ENCODE measurements around the gene TCF12. TPM values are rescaled to one million over a fixed set of nuclear protein-coding genes. Genes with fewer than 3 reads are reported as not detected.

Gene TCF12
- total RNA-seq, 1 donor from 2014 or later, result 149 TPM

DNA sequence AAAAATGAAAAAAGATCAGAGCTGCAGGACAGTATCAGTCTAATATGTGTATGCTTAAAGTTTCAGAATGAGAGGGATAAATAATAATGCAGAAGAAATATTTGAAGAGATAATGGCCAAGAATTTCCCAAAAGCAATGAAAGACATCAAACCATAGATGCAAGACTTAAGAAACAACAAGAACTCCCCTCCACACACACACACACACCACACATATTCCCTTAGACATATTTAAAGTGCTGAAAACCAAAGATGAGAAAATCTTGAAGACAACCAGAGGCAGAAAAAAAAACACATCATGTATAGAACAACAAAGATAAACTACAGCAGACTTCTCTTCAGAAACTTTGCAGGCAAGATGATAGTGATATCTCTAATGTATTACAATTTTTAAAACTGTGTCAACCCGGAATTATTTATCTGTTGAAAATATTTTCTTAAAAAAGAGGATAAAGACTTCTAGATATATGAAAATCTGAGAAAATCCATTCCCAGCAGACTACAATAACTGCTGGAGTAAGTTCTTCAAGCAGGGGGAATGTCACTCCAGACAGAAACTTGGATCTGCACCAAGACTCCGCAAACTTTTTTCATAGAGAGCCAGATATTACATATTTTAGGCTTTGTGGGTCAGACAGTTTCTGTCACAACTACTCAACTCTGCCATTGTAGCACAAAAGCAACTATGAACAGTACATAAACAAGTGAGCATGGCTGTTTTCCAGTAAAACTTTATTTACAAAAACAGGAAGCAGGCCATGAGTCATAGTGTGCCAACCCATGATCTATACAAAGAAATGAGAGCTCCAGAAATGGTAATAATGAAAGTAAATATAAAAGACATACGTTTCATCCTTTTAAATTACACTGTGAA lies 234.5 kb downstream of the TCF12 start:
- Histone ChIP-seq H3K4me1 (peaks cover 4% of the 10 kb centered on the region), H2AFZ (replicated peaks) (no peak overlapping the region), H3K4me2 (no peak overlapping the region), H3K9me3 (ENCODE audit: low read depth) (peaks cover 5% of the 10 kb centered on the region), H3K27me3 (no peaks in the 10 kb centered on the region), H3F3A (ENCODE audit: low read depth) (no peaks in the 10 kb centered on the region), H3K27ac (no peak overlapping the region), H3K36me3 (peaks cover 11% of the 10 kb centered on the region), H4K20me1 (ENCODE audit: low read depth) (peaks cover under 1% of the 10 kb centered on the region), H3K4me3 (no peak overlapping the region), H3K9ac (no peak overlapping the region), H3K79me2 (ENCODE audit: low read depth) (peaks cover 9% of the 10 kb centered on the region)
- Mint-ChIP-seq H3K4me1 (peaks cover 7% of the 10 kb centered on the region), H3K27ac (no peak overlapping the region), H3K4me3 (no peak overlapping the region), H3K36me3 (peaks cover 32% of the 10 kb centered on the region), H3K9me3 (peaks cover 24% of the 10 kb centered on the region), H3K27me3 (ENCODE audit: insufficient read depth, low read depth) (no peaks in the 10 kb centered on the region)
- TF ChIP-seq, protein P1, sequence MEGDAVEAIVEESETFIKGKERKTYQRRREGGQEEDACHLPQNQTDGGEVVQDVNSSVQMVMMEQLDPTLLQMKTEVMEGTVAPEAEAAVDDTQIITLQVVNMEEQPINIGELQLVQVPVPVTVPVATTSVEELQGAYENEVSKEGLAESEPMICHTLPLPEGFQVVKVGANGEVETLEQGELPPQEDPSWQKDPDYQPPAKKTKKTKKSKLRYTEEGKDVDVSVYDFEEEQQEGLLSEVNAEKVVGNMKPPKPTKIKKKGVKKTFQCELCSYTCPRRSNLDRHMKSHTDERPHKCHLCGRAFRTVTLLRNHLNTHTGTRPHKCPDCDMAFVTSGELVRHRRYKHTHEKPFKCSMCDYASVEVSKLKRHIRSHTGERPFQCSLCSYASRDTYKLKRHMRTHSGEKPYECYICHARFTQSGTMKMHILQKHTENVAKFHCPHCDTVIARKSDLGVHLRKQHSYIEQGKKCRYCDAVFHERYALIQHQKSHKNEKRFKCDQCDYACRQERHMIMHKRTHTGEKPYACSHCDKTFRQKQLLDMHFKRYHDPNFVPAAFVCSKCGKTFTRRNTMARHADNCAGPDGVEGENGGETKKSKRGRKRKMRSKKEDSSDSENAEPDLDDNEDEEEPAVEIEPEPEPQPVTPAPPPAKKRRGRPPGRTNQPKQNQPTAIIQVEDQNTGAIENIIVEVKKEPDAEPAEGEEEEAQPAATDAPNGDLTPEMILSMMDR (IDR thresholded peaks at IDR 0.05), result no peak
- no peak for TF ChIP-seq EZH2 (IDR thresholded peaks at IDR 0.05)
- TF ChIP-seq EZH2phosphoT487 (IDR thresholded peaks at IDR 0.05), result no peak
- DNase-seq (ENCODE audit: low spot score), result no peak

DNA sequence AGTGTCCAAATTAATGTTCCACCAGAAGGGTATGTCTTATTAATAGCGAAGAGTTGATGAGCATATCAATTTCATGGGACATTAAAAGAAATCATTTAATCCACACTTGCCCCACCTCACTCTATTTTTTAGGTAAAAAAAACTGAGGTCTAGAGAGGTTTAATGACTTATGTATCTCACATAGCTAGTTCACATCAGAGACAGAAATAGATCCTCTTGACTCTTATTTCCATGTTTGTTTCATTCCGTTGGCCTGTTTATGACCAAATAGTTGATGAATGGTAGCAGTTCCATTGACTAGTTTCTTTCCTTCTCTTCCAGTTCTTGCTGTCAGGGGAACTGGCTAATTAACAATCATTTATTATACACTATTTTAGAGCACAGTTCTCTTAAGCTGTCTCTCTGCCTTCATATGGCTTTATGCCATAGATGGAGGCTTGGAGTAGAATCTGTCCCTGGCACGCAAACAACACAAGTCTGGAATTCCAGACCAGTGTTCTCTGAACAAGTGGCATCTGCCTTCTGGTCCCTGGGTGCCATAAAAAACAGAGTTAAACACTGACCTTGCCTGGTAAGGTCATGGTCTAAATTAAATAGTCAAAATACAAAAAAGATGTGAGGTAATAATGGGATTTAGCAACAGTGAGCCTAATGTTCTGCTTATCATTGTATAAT lies 237.9 kb downstream of the TCF12 start:
- Mint-ChIP-seq H3K4me3 (no peak overlapping the region), H3K27ac (no peak overlapping the region)

DNA sequence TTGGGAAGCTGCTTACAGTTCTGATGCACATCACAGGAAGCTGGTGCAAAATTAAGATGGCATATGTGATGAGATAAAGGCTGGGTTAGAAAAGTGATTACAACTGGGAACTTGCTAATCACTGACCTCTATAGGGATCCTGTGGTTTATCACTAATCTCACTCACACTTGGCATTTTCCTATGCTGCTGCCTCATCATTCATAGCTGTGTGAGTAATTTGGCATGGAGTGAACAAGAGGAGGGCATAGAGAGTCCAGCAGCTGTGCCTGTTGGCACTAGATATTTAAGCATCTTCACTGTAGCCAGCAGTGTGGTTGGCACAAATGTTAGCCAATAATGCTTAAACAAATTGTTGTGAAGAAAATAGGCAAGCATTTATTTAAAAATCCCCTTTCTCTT lies 240.1 kb downstream of the TCF12 start:
- Mint-ChIP-seq H3K36me3 (peaks cover under 1% of the 10 kb centered on the region), H3K9me3 (no peaks in the 10 kb centered on the region), H3K4me3 (no peak overlapping the region), H3K27me3 (ENCODE audit: insufficient read depth, low read depth) (no peaks in the 10 kb centered on the region), H3K4me1 (peaks cover 5% of the 10 kb centered on the region), H3K27ac (no peak overlapping the region)
- peak overlapping the region; percentile 40 for H3K27ac ChIP-seq
- peaks cover 11% of the 10 kb centered on the region for H4K20me1 ChIP-seq (ENCODE audit: low read depth)
- no peaks in the 10 kb centered on the region for H3K4me1 ChIP-seq
- no peaks in the 10 kb centered on the region for H3K27me3 ChIP-seq
- H3K4me3 ChIP-seq, result no peak overlapping the region
- H3K79me2 ChIP-seq (ENCODE audit: low read depth), result peaks cover 18% of the 10 kb centered on the region
- DNase-seq (ENCODE audit: low spot score), result no peak
- H2AFZ ChIP-seq (replicated peaks), result no peak overlapping the region
- TF ChIP-seq, protein P1 (IDR thresholded peaks at IDR 0.05), result no peak
- no peak for TF ChIP-seq EZH2 (IDR thresholded peaks at IDR 0.05)
- TF ChIP-seq EZH2phosphoT487 (IDR thresholded peaks at IDR 0.05), result no peak
- H3K9ac ChIP-seq, result no peak overlapping the region
- no peak overlapping the region for H3K4me2 ChIP-seq
- H3K36me3 ChIP-seq, result peaks cover 5% of the 10 kb centered on the region
- H3F3A ChIP-seq (ENCODE audit: low read depth), result no peaks in the 10 kb centered on the region
- no peaks in the 10 kb centered on the region for H3K9me3 ChIP-seq (ENCODE audit: low read depth)

More for the DNA sequence above, 237.9 kb downstream of the TCF12 start:
- H3K4me1 Mint-ChIP-seq, result peaks cover 5% of the 10 kb centered on the region
- TF ChIP-seq, protein P1 (IDR thresholded peaks at IDR 0.05), result no peak
- TF ChIP-seq EZH2 (IDR thresholded peaks at IDR 0.05), result no peak
- TF ChIP-seq EZH2phosphoT487 (IDR thresholded peaks at IDR 0.05), result no peak
- H3K36me3 Mint-ChIP-seq, result peaks cover 21% of the 10 kb centered on the region
- H3K36me3 ChIP-seq, result peaks cover 11% of the 10 kb centered on the region
- H3F3A ChIP-seq (ENCODE audit: low read depth), result no peaks in the 10 kb centered on the region
- H3K27ac ChIP-seq, result no peak overlapping the region
- H3K27me3 Mint-ChIP-seq (ENCODE audit: insufficient read depth, low read depth), result no peaks in the 10 kb centered on the region
- H2AFZ ChIP-seq (replicated peaks), result no peak overlapping the region
- no peak overlapping the region for H3K9ac ChIP-seq
- no peak for DNase-seq (ENCODE audit: low spot score)
- no peak overlapping the region for H3K4me3 ChIP-seq
- peaks cover 13% of the 10 kb centered on the region for H3K9me3 Mint-ChIP-seq
- peaks cover 11% of the 10 kb centered on the region for H4K20me1 ChIP-seq (ENCODE audit: low read depth)
- peaks cover 12% of the 10 kb centered on the region for H3K79me2 ChIP-seq (ENCODE audit: low read depth)
- H3K4me1 ChIP-seq, result no peaks in the 10 kb centered on the region
- H3K27me3 ChIP-seq, result no peaks in the 10 kb centered on the region
- H3K4me2 ChIP-seq, result no peak overlapping the region
- peaks cover 5% of the 10 kb centered on the region for H3K9me3 ChIP-seq (ENCODE audit: low read depth)
